Chondrocyte (in vitro differentiated cells): ENCODE data around the gene WNT10A. TPM values are rescaled to one million over a fixed set of nuclear protein-coding genes. Genes with fewer than 3 reads are reported as not detected.

Experiments used
- DNase-seq: peaks from one replicate; pipeline ENCODE4 v3.0.0; 2021; ENCODE audit warnings: mixed read lengths, low spot score
- H3K27ac Mint-ChIP-seq: one replicate; pipeline ENCODE4 v1.8.0; 2021; ENCODE audit warnings: mild to moderate bottlenecking, moderate library complexity, mixed read lengths; ENCODE audit not compliant: unreplicated experiment
- H3K27me3 Mint-ChIP-seq: 2 replicates; pipeline ENCODE4 v1.8.0; 2021; ENCODE audit warnings: low read depth, mixed read lengths
- H3K36me3 Mint-ChIP-seq: 2 replicates; pipeline ENCODE4 v1.8.0; 2021; ENCODE audit warnings: low read depth, mixed read lengths
- H3K4me1 Mint-ChIP-seq: 2 replicates; pipeline ENCODE4 v1.8.0; 2021; ENCODE audit warnings: low read depth, mild to moderate bottlenecking, mixed read lengths
- H3K4me3 Mint-ChIP-seq: one replicate; pipeline ENCODE4 v1.8.0; 2021; ENCODE audit warnings: mild to moderate bottlenecking, moderate library complexity, mixed read lengths; ENCODE audit not compliant: unreplicated experiment
- H3K9me3 Mint-ChIP-seq: 2 replicates; pipeline ENCODE4 v1.8.0; 2021; ENCODE audit warnings: low read depth, mixed read lengths
- CTCF ChIP-seq: fragments of 200-600 bp; sonication (generic); IDR thresholded peaks from 2 replicates; pipeline ENCODE4 v1.5.0; 2021; ENCODE audit warnings: antibody characterized with exemption, mild to moderate bottlenecking, moderate library complexity
- total RNA-seq: library from RNA; stranded (reverse); gene quantifications from 3 replicates; pipeline ENCODE4 v1.2.1, GENCODE V29; 2021

WNT10A gene
- total RNA-seq, 1 donor from 2014 or later = not detected

GRCh38 chr2:218888341-218888740 lies 7.7 kb downstream of the WNT10A start:
- H3K9me3 Mint-ChIP-seq = no peaks in the 10 kb centered on the region
- peaks cover 2% of the 10 kb centered on the region for H3K36me3 Mint-ChIP-seq
- TF ChIP-seq CTCF = no peak
- H3K27me3 Mint-ChIP-seq = peaks cover 32% of the 10 kb centered on the region
- H3K4me3 Mint-ChIP-seq = no peak overlapping the region
- peak; percentile 56 for DNase-seq
- H3K4me1 Mint-ChIP-seq = peaks cover 3% of the 10 kb centered on the region
- no peak overlapping the region for H3K27ac Mint-ChIP-seq

GRCh38 chr2:218889937-218890336 lies 9.3 kb downstream of the WNT10A start:
- Mint-ChIP-seq H3K27me3 (peaks cover 34% of the 10 kb centered on the region), H3K4me3 (no peak overlapping the region)

GRCh38 chr2:218890369-218890768 lies 9.7 kb downstream of the WNT10A start:
- H3K9me3 Mint-ChIP-seq = no peaks in the 10 kb centered on the region
- no peaks in the 10 kb centered on the region for H3K36me3 Mint-ChIP-seq
- no peak overlapping the region for H3K4me3 Mint-ChIP-seq
- DNase-seq = no peak
- no peak for TF ChIP-seq CTCF
- H3K4me1 Mint-ChIP-seq = peaks cover 3% of the 10 kb centered on the region
- H3K27ac Mint-ChIP-seq = no peak overlapping the region
- peaks cover 33% of the 10 kb centered on the region for H3K27me3 Mint-ChIP-seq

More at GRCh38 chr2:218889937-218890336, 9.3 kb downstream of the WNT10A start:
- Mint-ChIP-seq H3K27ac (no peak overlapping the region), H3K9me3 (no peaks in the 10 kb centered on the region), H3K4me1 (peaks cover 3% of the 10 kb centered on the region), H3K36me3 (no peaks in the 10 kb centered on the region)
- no peak for DNase-seq
- TF ChIP-seq CTCF = no peak

- Mint-ChIP-seq H3K4me3 (no peak overlapping the region), H3K36me3 (peaks cover 2% of the 10 kb centered on the region), H3K9me3 (no peaks in the 10 kb centered on the region), H3K27ac (no peak overlapping the region), H3K27me3 (peaks cover 33% of the 10 kb centered on the region), H3K4me1 (peaks cover 9% of the 10 kb centered on the region)
- no peak for DNase-seq
- no peak for TF ChIP-seq CTCF
Observed at GRCh38 chr2:218891275-218892135, 10.9 kb downstream of the WNT10A start.

GRCh38 chr2:218892693-218893348 lies 12.2 kb downstream of the WNT10A start:
- H3K9me3 Mint-ChIP-seq = no peaks in the 10 kb centered on the region
- no peak for DNase-seq
- peaks cover 2% of the 10 kb centered on the region for H3K36me3 Mint-ChIP-seq
- peak; percentile 75 for TF ChIP-seq CTCF
- H3K4me3 Mint-ChIP-seq = peak overlapping the region; percentile 62
- peaks cover 11% of the 10 kb centered on the region for H3K4me1 Mint-ChIP-seq
- no peak overlapping the region for H3K27ac Mint-ChIP-seq
- H3K27me3 Mint-ChIP-seq = peaks cover 33% of the 10 kb centered on the region
